Vagina (tissue), 2 donors: ENCODE results near the gene SZRD1.

Experiments
- CTCF ChIP-seq, 3 experiments: fragments of 450-650 bp in 2 of 3; fragments of 200-600 bp in 1 of 3; sonication (generic) in 1 of 3; IDR thresholded peaks; one replicate each; pipeline ENCODE4 v1.5.1; 2017 to 2019; ENCODE audit warnings: antibody characterized with exemption in 3 of 3, mild to moderate bottlenecking in 2 of 3, moderate library complexity in 2 of 3
- POLR2A ChIP-seq, 2 donors: fragments of 450-650 bp; IDR thresholded peaks; one replicate each; pipeline ENCODE4 v1.6.1; 2017; ENCODE audit warnings: antibody characterized with exemption in 2 of 2, mild to moderate bottlenecking in 2 of 2, moderate library complexity in 2 of 2
- POLR2AphosphoS5 ChIP-seq, 2 donors: sonication (generic); formaldehyde crosslinking; IDR thresholded peaks; one replicate each; pipeline ENCODE4 v1.9.0; 2017; ENCODE audit warnings: antibody characterized with exemption in 2 of 2, mild to moderate bottlenecking in 2 of 2, low read depth in 1 of 2; ENCODE audit not compliant: insufficient read depth in 1 of 2

- TF ChIP-seq CTCF (IDR thresholded peaks at IDR 0.05) (no peak), POLR2AphosphoS5 (IDR thresholded peaks at IDR 0.05; ENCODE audit: insufficient read depth in 1 of 2, low read depth in 1 of 2) (no peak), POLR2A (IDR thresholded peaks at IDR 0.05) (no peak)
Observed at GRCh38 chr1:16438516-16438915, 71.5 kb downstream of the SZRD1 start.
